ENCODE data around the gene RAB26. TPM values are rescaled to one million over a fixed set of nuclear protein-coding genes. Genes with fewer than 3 reads are reported as not detected.
"Not testable (repeated sequence)": the region's sequence is repeated elsewhere in the genome, so short reads cannot be mapped to it uniquely, and the experiment has no call there.

RAB26 gene
- total RNA-seq, 2 donors from 2014 or later: 0.80 TPM; not detected in 1

- no peaks in the 10 kb centered on the region for H3K36me3 Mint-ChIP-seq
- H3K9me3 Mint-ChIP-seq: no peaks in the 10 kb centered on the region
- no peak overlapping the region for H3K27ac Mint-ChIP-seq
- ATAC-seq: no peak
- DNase-seq (ENCODE audit: low spot score in 2 of 2): no peak
Measured at GRCh38 chr16:2191446-2191706, 43.0 kb downstream of the RAB26 start.

GRCh38 chr16:2194166-2194834 lies 45.9 kb downstream of the RAB26 start:
- ATAC-seq: no peak
- Mint-ChIP-seq H3K36me3 (no peaks in the 10 kb centered on the region), H3K27ac (no peak overlapping the region), H3K9me3 (no peaks in the 10 kb centered on the region)
- DNase-seq (ENCODE audit: low spot score in 2 of 2): no peak

- peak in 1 of 2 donors; percentile 52 for DNase-seq (ENCODE audit: low spot score in 2 of 2)
- Mint-ChIP-seq H3K27ac (no peak overlapping the region), H3K9me3 (no peaks in the 10 kb centered on the region), H3K36me3 (no peaks in the 10 kb centered on the region)
- peak; percentile 75 to 84 for ATAC-seq
Measured at GRCh38 chr16:2194852-2195321, 46.5 kb downstream of the RAB26 start.

- Mint-ChIP-seq H3K36me3 (no peaks in the 10 kb centered on the region), H3K9me3 (no peaks in the 10 kb centered on the region), H3K27ac (no peak overlapping the region)
- DNase-seq (ENCODE audit: low spot score in 2 of 2) (no peak), ATAC-seq (peak; percentile 19 to 39)
Measured at GRCh38 chr16:2195322-2196161, 47.1 kb downstream of the RAB26 start.

- ATAC-seq: peak; percentile 45 to 54
- no peaks in the 10 kb centered on the region for H3K9me3 Mint-ChIP-seq
- no peak within 1 kb of the TSS for H3K27ac Mint-ChIP-seq
- DNase-seq (ENCODE audit: low spot score in 2 of 2): no peak
- no peaks in the 10 kb centered on the region for H3K36me3 Mint-ChIP-seq
Measured at GRCh38 chr16:2196162-2196980, 47.9 kb downstream of the RAB26 start, which contains the start of gene CASKIN1. Gene CASKIN1 (minus strand): TSS chr16:2196605. CDS start chr16:2196432, 173 bp downstream.

- DNase-seq (ENCODE audit: low spot score in 2 of 2): no peak
- Mint-ChIP-seq H3K27ac (no peak overlapping the region), H3K9me3 (no peaks in the 10 kb centered on the region), H3K36me3 (no peaks in the 10 kb centered on the region)
- ATAC-seq: no peak
Measured at GRCh38 chr16:2196981-2197511, 48.6 kb downstream of the RAB26 start.

GRCh38 chr16:2197765-2198164 lies 49.3 kb downstream of the RAB26 start:
- H3K9me3 Mint-ChIP-seq: no peaks in the 10 kb centered on the region
- H3K36me3 Mint-ChIP-seq: no peaks in the 10 kb centered on the region
- DNase-seq (ENCODE audit: low spot score in 2 of 2) (no peak), ATAC-seq (no peak)
- H3K27ac Mint-ChIP-seq: peak overlapping the region in 1 of 2 donors; percentile 44

- no peak for DNase-seq (ENCODE audit: low spot score in 2 of 2)
- H3K27ac Mint-ChIP-seq: peak overlapping the region in 1 of 2 donors; percentile 44
- H3K9me3 Mint-ChIP-seq: no peaks in the 10 kb centered on the region
- no peak for ATAC-seq
- H3K36me3 Mint-ChIP-seq: no peaks in the 10 kb centered on the region
Measured at GRCh38 chr16:2198283-2198682, 49.9 kb downstream of the RAB26 start.

GRCh38 chr16:2199095-2199494 lies 50.7 kb downstream of the RAB26 start:
- no peaks in the 10 kb centered on the region for H3K9me3 Mint-ChIP-seq
- no peak for ATAC-seq
- DNase-seq (ENCODE audit: low spot score in 2 of 2): no peak
- H3K36me3 Mint-ChIP-seq: no peaks in the 10 kb centered on the region
- no peak overlapping the region for H3K27ac Mint-ChIP-seq

- no peak overlapping the region for H3K27ac Mint-ChIP-seq
- ATAC-seq (no peak), DNase-seq (ENCODE audit: low spot score in 2 of 2) (no peak)
- H3K36me3 Mint-ChIP-seq: no peaks in the 10 kb centered on the region
- H3K9me3 Mint-ChIP-seq: no peaks in the 10 kb centered on the region
Measured at GRCh38 chr16:2199621-2200139, 51.3 kb downstream of the RAB26 start.

GRCh38 chr16:2200313-2200712 lies 51.9 kb downstream of the RAB26 start:
- no peak for ATAC-seq
- no peaks in the 10 kb centered on the region for H3K9me3 Mint-ChIP-seq

GRCh38 chr16:2203119-2203688 lies 54.8 kb downstream of the RAB26 start:
- ATAC-seq; DNase-seq (ENCODE audit: low spot score in 2 of 2); H3K9me3 Mint-ChIP-seq; H3K27ac Mint-ChIP-seq: not testable (repeated sequence)
- H3K36me3 Mint-ChIP-seq: peaks cover 10 to 15% of the 10 kb centered on the region in 2 donors

More at GRCh38 chr16:2200313-2200712, 51.9 kb downstream of the RAB26 start:
- no peak for DNase-seq (ENCODE audit: low spot score in 2 of 2)
- no peak overlapping the region for H3K27ac Mint-ChIP-seq
- H3K36me3 Mint-ChIP-seq: no peaks in the 10 kb centered on the region

Other genes starting within 250 kb of the RAB26 start
- not detected for gene HS3ST6, start 230.2 kb upstream of the RAB26 start, total RNA-seq
- gene MSRB1, start 205.4 kb upstream of the RAB26 start, total RNA-seq: 10 to 100 TPM; 17.3 to 41.7 TPM
- not detected for gene RPL3L, start 193.9 kb upstream of the RAB26 start, total RNA-seq
- gene NDUFB10, start 189.1 kb upstream of the RAB26 start, total RNA-seq: 10 to 100 TPM; 63.4 to 98.8 TPM
- 1,000 to 10,000 TPM; 5,211 to 5,668 TPM for gene RPS2, start 183.8 kb upstream of the RAB26 start, total RNA-seq
- under 1 TPM in 1 of 2 donors, not detected in 1; 0.41 TPM for gene RNF151, start 181.8 kb upstream of the RAB26 start, total RNA-seq
- 10 to 100 TPM; 18.8 to 37.2 TPM for gene TBL3, start 176.6 kb upstream of the RAB26 start, total RNA-seq
- gene NOXO1, start 167.2 kb upstream of the RAB26 start, total RNA-seq: not detected
- 10 to 100 TPM; 19.1 to 25.0 TPM for gene GFER, start 164.4 kb upstream of the RAB26 start, total RNA-seq
- 1 to 10 TPM; 2.0 to 9.0 TPM for gene SYNGR3, start 158.7 kb upstream of the RAB26 start, total RNA-seq
- 10 to 100 TPM; 72.2 to 87.9 TPM for gene ZNF598, start 138.8 kb upstream of the RAB26 start, total RNA-seq
- gene NPW, start 128.8 kb upstream of the RAB26 start, total RNA-seq: 1 to 10 TPM in 1 of 2 donors, under 1 TPM in 1; 0.61 to 4.6 TPM
- 1 to 10 TPM in 1 of 2 donors, under 1 TPM in 1; 0.82 to 3.7 TPM for gene NHERF2, start 121.7 kb upstream of the RAB26 start, total RNA-seq
- gene NTHL1, start 100.8 kb upstream of the RAB26 start, total RNA-seq: 10 to 100 TPM; 21.6 to 25.3 TPM
- gene TSC2, start 100.6 kb upstream of the RAB26 start, total RNA-seq: 100 to 1,000 TPM in 1 of 2 donors, 10 to 100 TPM in 1; 70.5 to 121 TPM
- gene PKD1, start 12.7 kb upstream of the RAB26 start, total RNA-seq: 10 to 100 TPM; 77.0 to 87.6 TPM
- gene TRAF7, start 7.2 kb downstream of the RAB26 start, total RNA-seq: 10 to 100 TPM; 67.7 to 92.0 TPM
- gene CASKIN1, start 48.0 kb downstream of the RAB26 start, total RNA-seq: 10 to 100 TPM in 1 of 2 donors, under 1 TPM in 1; 0.77 to 11.3 TPM
- gene MLST8, start 56.8 kb downstream of the RAB26 start, total RNA-seq: 10 to 100 TPM; 49.5 to 52.2 TPM
- 10 to 100 TPM in 1 of 2 donors, 1 to 10 TPM in 1; 6.3 to 10.3 TPM for gene BRICD5, start 62.2 kb downstream of the RAB26 start, total RNA-seq
- 10 to 100 TPM; 15.1 to 20.9 TPM for gene PGP, start 66.2 kb downstream of the RAB26 start, total RNA-seq
- 10 to 100 TPM; 19.0 to 22.5 TPM for gene E4F1, start 75.0 kb downstream of the RAB26 start, total RNA-seq
- 1 to 10 TPM; 1.3 to 1.5 TPM for gene DNASE1L2, start 87.8 kb downstream of the RAB26 start, total RNA-seq
- gene ECI1, start 103.0 kb downstream of the RAB26 start, total RNA-seq: 10 to 100 TPM; 53.8 to 57.6 TPM
- 100 to 1,000 TPM; 289 to 296 TPM for gene RNPS1, start 119.5 kb downstream of the RAB26 start, total RNA-seq
- gene ABCA3, start 192.1 kb downstream of the RAB26 start, total RNA-seq: 1 to 10 TPM; 1.6 to 9.1 TPM

Data from activated naive CD4-positive, alpha-beta T cell treated with anti-CD3 and anti-CD28 coated beads, Interleukin-2, amount 50 U/mL, for 72 hours (primary cell).